EL (cell line): Measurements from ENCODE around the gene FBXO7.
A peak's percentile ranks its signal among the peaks of the same experiment; 100 is the strongest.
"Not testable (repeated sequence)": the region's sequence is repeated elsewhere in the genome, so short reads cannot be mapped to it uniquely, and the experiment has no call there.

Source experiments
- DNase-seq: peaks from one replicate; pipeline ENCODE4 v3.0.0-alpha.2; 2016

The FBXO7 gene

DNA sequence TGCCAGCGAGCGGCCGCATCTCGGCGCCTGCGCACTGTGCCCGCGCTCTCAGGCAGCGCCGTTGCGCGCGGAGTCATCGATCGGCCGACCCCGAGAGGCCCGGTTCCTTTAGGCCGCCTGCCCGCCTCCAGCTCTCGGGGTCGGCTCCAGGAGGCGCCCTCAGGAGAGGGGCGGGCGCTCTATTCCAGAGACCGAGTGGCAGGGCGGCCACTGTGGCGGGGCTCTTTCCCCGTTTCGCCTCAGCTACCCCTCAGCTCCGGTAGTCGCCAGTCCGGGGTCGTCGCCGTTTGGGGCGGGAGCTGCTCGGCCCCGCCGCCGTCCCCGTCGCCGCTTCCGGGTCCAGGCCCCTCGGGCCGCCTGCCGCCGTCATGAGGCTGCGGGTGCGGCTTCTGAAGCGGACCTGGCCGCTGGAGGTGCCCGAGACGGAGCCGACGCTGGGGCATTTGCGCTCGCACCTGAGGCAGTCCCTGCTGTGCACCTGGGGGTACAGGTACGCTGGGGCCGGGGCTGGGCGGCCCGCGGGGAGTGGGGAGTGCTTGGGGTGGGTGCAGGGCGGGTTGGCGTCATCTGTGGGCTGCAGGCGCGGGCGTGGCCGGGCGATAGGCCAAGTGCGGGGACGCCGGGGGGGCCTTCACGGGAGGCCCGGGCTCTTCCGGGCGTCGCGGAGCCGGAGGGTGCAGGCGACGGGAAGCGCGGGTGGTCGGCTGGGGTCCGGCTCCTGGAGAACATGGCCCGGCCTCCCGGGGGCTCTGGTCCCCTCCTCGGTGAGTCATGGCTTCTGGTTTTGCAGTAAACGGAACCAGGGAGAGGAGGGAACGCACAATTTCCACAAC lies at the start of gene FBXO7:
Gene FBXO7, plus strand, starts transcription at position 177 of the 833 bp plus-strand sequence. Its CDS starts 192 bp downstream, at position 369.
- DNase-seq: peak; percentile 93

DNA sequence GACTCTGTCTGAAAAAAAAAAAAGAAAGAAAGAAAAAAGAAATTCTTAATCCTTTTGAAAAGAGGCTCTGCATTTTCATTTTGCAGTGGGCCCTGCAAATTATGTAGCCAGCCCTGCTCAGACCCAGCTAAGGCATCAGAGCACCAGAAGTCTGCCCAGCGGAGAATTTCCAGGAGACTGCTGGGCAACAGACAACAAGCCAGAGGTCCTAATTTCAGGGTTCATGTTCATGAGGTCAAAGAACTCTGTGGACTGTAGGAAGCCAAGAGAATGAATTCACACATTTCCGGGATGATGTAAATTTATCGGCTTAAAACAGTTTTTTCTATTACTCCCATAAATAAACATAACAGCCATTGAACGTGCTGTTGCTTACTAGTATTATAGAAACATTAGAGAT lies 47.7 kb upstream of the FBXO7 start:
- no peak for DNase-seq

DNA sequence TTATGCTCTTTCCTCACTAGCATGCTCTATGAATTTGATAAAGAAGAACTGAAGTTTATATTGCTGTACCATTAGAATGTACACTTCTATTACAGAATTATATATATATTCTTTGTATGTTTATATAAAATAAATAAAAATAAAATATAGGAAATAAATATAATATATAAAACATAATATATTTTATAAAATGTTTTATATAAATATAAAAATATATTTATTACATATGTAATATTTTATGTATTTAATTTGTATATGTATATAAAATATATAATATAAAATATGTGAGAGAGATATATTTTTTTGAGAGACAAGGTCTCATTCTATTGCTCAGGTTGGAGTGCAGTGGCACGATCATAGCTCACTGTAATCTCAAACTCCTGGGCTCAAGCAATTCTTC lies 44.3 kb upstream of the FBXO7 start:
- no peak for DNase-seq

DNA sequence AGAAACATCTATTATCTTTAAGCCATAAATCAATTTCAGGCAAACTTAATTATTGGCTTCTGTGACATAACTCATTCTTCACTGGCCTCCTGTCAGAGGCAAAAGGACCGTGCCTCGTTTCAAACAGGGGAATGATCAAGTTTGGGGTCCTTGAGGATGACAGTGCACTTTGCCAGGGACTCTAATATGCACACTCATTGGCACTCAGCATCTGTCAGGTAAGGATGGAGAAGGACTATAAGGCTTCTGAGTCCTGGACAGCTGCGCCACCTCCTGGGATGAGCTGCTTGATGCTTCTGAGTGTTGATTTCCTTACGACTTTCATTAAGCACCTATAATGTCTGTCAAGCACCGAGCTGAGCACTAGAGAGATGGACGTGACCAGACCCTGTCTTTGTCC lies 30.5 kb upstream of the FBXO7 start:
- no peak for DNase-seq

DNA sequence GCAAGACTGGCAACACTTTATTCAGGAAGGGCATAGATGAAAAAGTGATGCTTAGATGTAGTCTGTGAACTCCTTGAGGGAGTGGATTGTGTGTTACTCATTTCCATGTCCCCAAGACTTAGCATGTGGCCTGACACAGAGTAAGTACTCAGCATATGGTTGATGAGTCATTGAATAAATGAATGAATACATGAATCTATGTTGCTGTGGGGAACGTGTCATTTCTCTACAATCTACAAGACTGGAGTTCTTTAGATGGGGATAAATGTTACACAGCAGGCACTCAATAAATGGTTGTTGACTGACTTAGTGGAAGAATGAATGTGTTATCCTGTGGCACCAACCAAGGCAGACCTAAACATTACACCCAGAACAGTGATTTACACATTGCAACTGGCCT lies 28.3 kb upstream of the FBXO7 start:
- DNase-seq: no peak

DNA sequence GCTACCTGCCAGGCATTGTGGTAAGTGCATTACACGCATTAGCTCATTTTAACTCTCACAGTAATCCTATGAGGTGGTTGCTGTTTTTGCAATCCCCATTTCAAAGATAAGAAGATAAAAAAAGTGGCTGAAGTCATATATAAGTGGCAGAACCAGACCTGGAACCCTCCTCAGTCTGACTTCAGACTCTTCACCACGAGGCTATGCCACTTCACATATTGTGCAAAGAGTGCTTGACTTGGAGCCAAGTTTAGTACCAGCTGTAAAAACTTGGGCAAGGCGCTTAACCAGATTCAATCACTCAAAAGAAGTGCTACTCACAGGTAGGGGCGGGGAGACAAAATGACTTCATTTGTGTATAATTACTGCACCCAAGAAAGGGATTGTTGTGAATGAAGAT lies 25.6 kb upstream of the FBXO7 start:
- no peak for DNase-seq

DNA sequence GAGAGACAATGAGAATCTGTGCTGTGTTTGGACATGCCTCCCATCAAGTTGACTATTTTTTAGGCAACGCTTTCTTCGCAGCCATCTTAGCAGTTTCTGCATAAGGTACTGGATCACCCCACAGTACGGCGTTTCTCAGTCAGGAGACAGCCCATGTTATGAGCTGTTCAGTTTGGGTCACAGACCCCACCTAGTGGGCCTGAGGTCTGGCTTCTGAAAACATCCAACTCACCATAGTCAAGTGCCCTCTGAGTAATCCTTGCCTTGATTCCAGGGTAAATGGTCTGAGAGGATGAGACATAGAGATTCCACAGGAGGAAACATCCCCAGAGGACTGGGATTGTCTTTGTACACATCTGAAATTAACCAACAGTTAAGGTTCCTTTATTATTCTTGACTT lies 17.6 kb upstream of the FBXO7 start:
- DNase-seq: no peak

DNA sequence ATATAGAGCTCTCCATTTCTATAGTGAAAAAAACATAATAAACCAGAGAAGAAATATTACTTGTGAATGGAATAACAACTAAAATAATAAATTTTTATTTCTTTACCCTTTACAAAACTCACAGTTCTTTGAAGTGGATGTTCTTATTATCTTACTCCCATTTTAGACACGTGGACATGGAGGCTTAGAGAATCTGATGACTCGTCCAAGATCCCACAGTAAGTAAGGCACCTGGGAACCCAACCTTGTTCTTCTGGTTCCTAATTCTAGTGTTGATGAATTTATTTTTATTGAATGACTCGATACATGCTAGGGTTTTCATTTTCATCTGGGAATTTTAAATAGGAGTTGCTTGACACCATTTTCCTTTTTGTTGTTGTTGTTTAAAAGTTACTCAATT lies 12.2 kb upstream of the FBXO7 start:
- no peak for DNase-seq

DNA sequence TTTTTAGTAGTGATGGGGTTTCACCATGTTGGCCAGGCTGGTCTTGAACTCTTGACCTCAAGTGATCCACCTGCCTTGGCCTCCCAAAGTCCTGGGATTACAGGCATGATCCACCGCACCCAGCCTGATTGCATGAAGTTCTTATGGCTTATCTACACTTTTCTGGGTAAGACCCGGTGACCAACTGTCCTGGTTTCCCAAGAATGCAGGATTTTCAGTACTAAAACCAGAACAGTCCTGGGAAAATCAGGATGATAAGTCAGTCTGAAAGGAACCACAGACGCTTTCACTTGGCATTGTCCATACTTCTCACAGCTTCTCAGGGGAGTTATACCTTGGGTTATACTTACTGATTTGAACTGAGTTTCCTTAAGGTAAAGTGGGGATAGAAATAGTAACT lies 8.9 kb upstream of the FBXO7 start:
- DNase-seq: no peak

DNA sequence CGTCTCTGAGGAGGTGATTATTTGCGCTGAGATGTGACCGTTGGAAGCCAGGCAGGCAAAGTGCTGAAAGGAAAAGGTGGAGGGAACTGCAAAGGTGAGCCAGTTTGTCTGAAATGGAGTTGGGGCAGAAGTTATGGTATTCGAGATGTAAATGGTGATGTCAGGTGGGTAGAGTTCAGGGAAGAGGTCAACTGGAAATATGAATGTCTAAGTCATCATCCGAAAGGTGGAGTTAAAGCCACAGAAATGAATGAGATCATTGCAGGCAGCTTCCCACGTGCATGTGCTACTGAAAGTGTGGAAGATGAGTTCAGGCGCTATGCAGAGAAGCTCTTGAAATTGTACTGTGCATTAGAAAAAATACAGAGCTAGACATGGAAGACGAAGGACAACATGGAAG lies 8.1 kb upstream of the FBXO7 start:
- no peak for DNase-seq

DNA sequence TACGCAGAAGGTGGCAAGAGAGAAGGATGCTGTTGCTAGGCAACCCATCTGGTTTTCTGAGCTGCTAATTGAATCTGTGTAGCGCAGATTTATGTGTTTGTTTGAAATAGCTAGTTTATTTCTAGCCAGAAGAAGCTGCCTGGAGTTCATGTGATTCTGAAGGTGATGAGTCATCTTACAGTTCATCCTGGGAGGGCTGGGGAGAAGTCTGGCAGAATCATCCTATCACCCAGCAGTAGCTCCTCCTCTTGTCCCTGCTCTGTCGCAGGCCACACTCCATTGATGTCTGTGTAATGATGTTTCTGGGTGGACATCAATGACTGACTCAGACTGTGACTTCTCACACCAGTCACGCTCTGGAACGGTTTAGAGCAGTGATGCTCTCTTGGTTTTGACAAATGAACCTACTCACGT lies 4.8 kb upstream of the FBXO7 start:
- peak; percentile 71 for DNase-seq

DNA sequence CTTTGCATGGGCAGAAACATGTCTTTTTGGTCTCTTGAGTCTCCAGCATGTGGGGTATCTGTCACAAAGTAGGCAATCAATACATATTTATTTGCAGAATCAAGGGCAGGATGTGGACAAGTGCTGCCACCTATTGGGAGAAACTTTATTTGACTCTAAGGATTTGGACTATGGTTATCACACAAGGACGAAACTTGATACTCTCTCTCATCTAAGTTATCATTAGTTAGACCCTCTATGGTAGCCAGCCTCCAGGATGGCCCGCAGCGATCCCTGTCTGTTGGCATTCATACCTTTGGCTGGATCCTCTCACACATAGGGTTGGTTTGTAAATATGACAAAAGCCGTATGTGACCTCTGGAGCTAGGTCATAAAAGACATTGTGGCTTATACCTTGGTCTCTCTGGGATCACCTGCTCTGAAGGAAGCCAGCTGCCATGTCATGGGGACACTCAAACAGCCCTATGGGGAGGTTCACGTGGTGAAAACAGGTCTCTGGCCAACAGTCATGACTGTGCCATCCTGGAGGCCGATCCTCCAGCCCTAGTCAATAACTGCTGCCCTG lies 1.1 kb upstream of the FBXO7 start:
- DNase-seq: peak; percentile 56

DNA sequence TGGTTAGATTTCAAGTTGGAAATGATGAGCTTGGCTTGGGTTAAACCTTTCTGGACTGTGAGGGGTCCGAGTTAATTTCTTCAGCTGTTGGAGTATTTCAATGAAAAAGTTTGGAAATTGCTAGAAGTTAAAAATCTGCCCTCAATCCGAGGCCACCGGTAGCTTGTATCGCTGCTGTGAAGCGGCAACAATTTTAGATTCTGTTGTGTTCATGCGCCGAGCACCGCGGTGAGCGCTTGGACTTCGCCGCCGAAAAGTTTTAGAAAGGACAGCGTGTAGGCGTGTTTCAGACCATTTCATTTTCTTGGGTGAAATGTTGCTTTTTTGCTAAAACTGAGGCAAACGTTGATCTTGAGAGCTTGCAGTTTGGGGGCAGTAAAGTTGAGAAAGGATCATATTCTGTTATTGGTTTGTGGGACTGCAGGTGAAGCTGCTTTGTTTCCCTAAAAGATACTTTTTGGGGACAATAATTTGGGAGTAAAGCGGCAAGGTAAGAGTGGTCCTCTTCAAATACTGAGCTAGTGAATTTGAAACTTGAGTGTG lies 928 bp downstream of the FBXO7 start:
- DNase-seq: peak; percentile 56

DNA sequence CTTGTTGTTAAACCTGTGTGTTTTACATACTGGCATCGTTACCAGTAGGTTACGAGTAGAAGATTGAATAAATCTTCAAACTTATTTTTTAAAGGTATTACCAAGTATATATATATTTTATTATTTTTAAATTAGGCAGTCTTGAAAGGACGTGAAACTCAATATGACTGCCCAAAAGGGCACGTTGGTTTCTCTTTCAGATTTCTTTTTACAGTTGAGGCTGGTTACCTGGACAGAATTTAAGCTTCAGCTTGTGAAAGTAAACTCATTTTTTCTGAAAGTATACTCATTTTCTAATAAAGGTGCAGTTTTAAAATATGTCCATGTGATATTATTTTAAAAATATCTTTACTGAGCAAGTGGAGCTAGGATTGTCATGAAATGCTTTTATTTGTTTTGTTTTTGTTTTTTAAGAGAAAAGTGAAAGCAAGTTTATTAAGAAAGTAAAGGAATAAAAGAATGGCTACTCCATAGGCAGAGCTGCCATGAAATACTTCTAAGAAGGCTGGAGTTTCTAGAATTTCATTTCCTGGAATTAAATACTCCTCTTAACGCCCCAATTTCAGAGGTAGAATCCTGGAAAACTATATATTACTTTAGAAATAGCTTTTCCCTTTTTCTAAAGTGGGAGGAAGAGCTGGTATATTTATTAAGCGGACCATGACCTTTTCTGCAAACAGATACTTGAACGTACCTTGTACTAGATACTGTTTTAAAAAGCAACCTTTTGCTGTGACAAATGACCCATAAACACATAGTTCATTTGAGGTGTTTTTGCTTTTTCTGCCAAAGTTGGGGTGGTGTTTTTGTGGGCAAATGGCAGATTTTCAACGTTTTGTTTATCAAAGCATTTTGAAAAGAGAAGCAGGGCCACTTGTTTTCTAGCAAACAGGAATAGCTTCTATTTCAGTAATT lies 1.9 kb downstream of the FBXO7 start:
- no peak for DNase-seq

DNA sequence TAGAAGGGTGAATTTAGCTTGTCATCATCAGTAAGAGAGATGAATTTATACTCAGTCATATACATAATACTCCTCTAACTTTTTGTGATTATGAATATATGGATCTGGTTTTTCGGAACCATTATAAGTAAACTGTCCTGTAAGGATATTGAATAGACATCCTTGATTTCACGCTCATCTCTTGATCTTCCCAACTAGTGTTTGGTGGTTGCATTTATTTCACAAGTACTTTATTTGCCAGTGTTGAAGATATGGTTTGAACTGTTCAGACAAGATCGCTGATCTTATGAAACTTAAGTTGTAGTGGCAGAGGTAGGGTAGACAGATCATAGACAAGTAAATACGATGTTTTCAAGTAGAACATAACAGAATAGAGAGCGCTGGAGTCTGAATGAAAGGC lies 3.0 kb downstream of the FBXO7 start:
- no peak for DNase-seq

DNA sequence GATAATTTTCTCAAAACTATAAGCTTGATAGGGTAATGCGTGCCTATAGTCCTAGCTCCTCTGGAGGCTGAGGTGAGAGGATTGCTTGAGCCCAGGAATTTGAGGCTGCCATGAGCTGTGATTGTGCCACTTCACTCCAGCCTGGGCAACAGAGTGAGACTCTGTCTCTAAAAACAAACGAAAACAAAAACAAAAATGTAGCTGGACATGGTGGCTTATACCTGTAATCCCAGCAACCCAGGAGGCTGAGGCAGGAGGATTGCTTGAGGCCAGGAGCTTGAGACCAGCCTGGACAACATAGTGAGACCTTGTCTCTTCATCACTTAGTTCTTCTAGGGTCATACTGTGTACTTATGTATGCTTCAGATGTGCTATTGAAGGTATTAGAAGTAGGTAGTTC lies 3.9 kb downstream of the FBXO7 start:
- not testable (repeated sequence) for DNase-seq

DNA sequence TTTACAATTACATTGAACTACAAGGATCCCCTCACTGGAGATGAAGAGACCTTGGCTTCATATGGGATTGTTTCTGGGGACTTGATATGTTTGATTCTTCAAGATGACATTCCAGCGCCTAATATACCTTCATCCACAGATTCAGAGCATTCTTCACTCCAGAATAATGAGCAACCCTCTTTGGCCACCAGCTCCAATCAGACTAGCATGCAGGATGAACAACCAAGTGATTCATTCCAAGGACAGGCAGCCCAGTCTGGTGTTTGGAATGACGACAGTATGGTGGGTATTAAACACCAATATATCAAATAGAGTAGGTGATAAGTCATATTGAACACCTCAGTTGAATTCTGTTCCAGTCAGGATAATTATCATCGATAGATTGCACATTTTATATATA lies 4.4 kb downstream of the FBXO7 start:
- DNase-seq: peak; percentile 21

DNA sequence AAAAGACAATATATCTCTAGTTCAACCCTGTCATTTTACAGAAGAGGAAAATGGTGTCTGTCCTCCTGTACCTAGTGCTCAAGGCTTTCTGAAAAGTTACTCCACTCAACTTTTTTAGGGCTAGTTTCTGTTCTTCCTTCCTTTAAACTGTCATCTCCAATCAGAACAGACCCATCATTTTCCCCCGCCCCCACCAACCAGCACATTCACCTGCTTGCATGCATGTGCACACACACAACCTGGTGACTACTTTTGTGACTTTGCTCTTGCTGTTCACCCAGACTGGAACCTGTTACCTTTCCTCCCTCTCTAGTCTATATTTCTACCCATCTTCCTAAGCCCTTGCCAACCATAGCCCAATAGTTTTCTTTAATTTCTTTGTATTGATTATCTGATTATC lies 5.6 kb downstream of the FBXO7 start:
- no peak for DNase-seq

DNA sequence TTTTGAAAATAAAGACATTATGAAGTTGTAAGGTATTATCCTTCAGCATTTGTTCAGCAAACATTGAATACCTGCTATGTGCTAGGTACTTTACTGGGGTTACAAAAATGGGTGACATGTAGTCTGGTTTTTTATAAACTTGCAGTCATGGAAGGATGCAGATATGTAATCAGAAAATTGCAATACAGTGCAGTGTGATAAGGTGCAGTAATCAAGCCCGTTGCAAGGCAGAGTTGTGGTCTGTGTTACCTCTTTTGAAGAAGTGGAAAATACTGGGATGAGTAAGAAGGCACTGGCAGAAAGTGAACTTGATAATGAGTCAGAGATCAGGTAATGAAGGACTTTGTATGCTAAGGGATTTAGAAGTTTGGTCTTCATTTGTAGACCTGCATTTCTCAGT lies 8.1 kb downstream of the FBXO7 start:
- no peak for DNase-seq

DNA sequence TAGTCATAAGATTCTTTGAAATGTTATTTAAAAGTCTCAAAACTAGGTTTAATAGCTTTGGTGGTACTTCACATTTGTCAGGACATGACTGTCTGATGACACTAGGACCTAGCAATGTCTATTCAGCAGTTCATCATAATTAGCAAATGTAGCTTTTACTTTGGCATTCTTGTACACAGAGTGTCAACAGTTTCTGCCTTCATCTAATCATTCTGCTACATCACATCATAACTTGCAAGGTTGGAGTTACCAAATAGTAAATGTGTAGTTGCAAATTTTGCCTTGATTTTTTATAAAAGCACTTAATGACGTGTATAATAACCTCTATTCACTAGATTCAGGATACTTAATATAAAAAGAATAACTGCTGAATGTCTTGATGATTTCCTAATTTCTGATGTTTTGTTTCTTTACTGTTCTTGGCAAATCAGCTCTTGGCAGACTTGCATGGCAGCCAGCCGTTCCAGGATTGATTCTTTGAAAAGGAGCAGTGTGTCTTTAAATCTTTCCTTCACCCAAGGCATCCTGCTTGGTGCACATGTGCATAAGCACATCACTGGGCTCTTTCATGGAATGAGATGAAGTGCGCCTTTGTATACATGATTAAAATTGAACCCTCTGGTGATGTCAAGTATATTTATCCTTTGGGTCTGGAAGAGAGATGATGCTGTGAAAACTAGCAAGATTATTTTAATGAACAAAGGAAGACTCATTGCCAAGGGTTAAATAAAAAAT lies 12.2 kb downstream of the FBXO7 start:
- DNase-seq: no peak

DNA sequence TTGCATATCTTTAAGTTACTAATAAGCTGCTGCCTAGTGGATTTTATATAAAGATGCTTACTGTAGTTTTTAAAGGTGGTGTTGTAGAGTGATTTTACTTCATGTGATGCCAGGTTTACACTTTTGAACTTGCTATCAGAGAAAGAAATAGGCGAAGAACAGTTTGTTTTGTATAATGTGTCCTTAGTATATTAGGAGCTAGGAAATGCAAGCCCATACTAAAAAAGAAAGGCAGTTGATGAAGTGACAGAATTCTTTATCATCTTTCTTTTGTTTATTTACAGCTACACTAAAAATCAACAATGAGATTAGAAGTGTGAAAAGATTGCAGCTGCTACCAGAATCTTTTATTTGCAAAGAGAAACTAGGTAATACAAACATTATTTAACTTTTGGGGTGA lies 12.8 kb downstream of the FBXO7 start:
- DNase-seq: no peak

DNA sequence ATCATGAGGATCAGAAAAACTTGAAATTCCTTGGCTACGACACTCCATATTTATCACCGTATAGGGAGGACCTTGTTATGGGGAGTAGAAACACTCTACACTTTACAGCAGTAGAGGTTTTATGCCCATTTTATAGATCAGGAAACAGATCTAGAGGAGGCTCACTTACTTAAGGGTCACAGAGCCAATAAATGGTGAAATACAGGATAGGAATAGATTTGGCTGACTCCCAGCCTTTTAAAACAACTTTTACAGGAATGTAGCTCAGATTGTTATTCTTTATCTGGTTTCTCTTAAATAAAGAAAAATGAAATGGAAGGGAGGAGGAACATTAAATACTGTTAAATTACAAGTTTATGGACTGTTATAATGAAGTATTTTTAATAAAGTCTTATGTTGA lies 14.8 kb downstream of the FBXO7 start:
- DNase-seq: no peak

DNA sequence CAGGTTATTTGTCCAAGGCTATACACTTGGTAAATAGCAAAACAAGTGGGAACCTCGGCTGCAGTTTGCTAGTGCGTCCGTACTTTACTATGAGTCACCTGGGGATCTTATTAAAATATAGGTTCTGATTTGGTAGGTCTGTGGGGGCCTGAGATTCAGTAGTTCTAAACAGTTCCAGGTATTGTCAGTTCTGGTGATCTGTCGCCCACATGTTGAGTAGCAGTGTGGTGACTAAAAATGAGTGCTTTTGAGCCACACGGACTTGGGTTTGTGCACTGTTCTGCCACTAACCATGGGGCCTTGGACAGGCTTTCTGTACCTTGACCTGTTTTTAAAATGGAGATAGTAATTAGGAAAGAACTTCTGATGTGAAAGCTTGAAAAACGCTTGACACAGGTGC lies 15.7 kb downstream of the FBXO7 start:
- DNase-seq: no peak
